SU-DHL-6 (cell line): ENCODE data around the gene CPE.

Experiments used
- H2AFZ ChIP-seq: fragments of 200-600 bp; sonication (generic); 2 replicates; pipeline ENCODE4 v1.6.1; 2014; ENCODE audit warnings: low read depth, mild to moderate bottlenecking, moderate library complexity, mixed read lengths, antibody characterized with exemption, low read length; ENCODE audit not compliant: severe bottlenecking
- H3F3A ChIP-seq: fragments of 200-600 bp; shearing (Covaris generic); 2 replicates; pipeline ENCODE4 v1.6.0; 2016; ENCODE audit warnings: antibody characterized with exemption, mild to moderate bottlenecking; ENCODE audit not compliant: insufficient read depth
- H3K27ac ChIP-seq: fragments of 200-600 bp; sonication (generic); 2 replicates; pipeline ENCODE4 v1.5.1; 2016; ENCODE audit warnings: low read depth, mild to moderate bottlenecking, low read length, moderate library complexity, mixed read lengths
- H3K27me3 ChIP-seq: fragments of 200-600 bp; sonication (generic), shearing (Covaris generic); 2 replicates; pipeline ENCODE4 v1.6.0; 2014; ENCODE audit warnings: mild to moderate bottlenecking, low read length
- H3K36me3 ChIP-seq: fragments of 200-600 bp; sonication (generic); 2 replicates; pipeline ENCODE4 v1.6.1; 2014; ENCODE audit warnings: mild to moderate bottlenecking, low read length, mixed read lengths
- H3K4me2 ChIP-seq: fragments of 300-600, 200-600 bp; shearing (Covaris generic), sonication (generic); 2 replicates; pipeline ENCODE4 v1.6.0; 2014; ENCODE audit warnings: low read length, low read depth, mild to moderate bottlenecking; ENCODE audit not compliant: poor library complexity, severe bottlenecking
- H3K4me3 ChIP-seq: fragments of 200-600 bp; sonication (generic); 2 replicates; pipeline ENCODE4 v1.5.1; 2014; ENCODE audit warnings: antibody characterized with exemption, low read length, mild to moderate bottlenecking, mixed read lengths; ENCODE audit not compliant: insufficient read depth, poor library complexity, severe bottlenecking
- H3K79me2 ChIP-seq: fragments of 200-600 bp; sonication (generic); 2 replicates; pipeline ENCODE4 v1.6.1; 2014; ENCODE audit warnings: mild to moderate bottlenecking, low read length, moderate library complexity; ENCODE audit not compliant: insufficient read depth
- H3K9ac ChIP-seq: fragments of 200-600 bp; sonication (generic); 2 replicates; pipeline ENCODE4 v1.7.0; 2014; ENCODE audit warnings: mild to moderate bottlenecking, low read length
- H3K9me2 ChIP-seq: fragments of 200-600 bp; sonication (generic); replicated peaks from 2 replicates; pipeline ENCODE4 v1.6.1; 2014; ENCODE audit warnings: low read length; ENCODE audit not compliant: insufficient read depth
- H3K9me3 ChIP-seq: fragments of 200-600 bp; sonication (generic); 2 replicates; pipeline ENCODE4 v1.6.1; 2014; ENCODE audit warnings: low read length, mixed read lengths; ENCODE audit not compliant: insufficient read depth
- H4K20me1 ChIP-seq: fragments of 200-600 bp; sonication (generic); 2 replicates; pipeline ENCODE4 v1.6.1; 2014; ENCODE audit warnings: low read depth, mild to moderate bottlenecking, antibody characterized with exemption, low read length, moderate library complexity, mixed read lengths
- EZH2phosphoT487 ChIP-seq: fragments of 200-600 bp; sonication (generic), shearing (Covaris generic); conservative IDR thresholded peaks from 2 replicates; pipeline ENCODE4 v1.6.1; 2018; ENCODE audit warnings: mild to moderate bottlenecking, antibody characterized with exemption, low read length, moderate library complexity, mixed read lengths
- TF ChIP-seq, protein P1 (sequence below): fragments of 200-600 bp; sonication (generic); IDR thresholded peaks from one replicate; pipeline ENCODE4 v1.5.1; 2017; ENCODE audit warnings: antibody characterized with exemption, mild to moderate bottlenecking, low read length, moderate library complexity; ENCODE audit not compliant: insufficient read depth, poor library complexity, severe bottlenecking

Gene CPE

DNA sequence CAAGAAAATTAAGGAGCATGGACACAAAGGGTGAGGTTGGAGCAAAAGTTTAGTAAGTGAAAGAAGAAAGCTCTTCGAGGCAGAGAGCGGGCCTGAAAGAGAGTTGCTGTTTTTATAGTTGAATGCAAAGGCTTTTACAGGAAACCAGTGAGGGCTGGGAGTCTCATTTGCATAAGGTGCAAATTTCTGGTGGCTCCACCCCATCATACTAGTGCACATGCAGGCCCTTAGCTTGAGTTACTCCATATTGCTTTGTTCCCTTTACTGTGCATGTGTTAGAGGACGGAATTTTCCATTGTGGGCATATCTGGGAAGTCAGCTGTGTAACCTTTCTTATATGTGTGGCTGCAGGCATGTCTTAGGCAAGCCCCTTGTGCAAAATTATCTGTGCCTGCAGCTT is 48.0 kb downstream of the CPE start:
- Histone ChIP-seq H3K79me2 (no peaks in the 10 kb centered on the region), H2AFZ (no peak overlapping the region), H3F3A (no peaks in the 10 kb centered on the region), H3K9me3 (no peaks in the 10 kb centered on the region), H3K9me2 (no peaks in the 10 kb centered on the region), H3K4me3 (no peak overlapping the region), H4K20me1 (no peaks in the 10 kb centered on the region), H3K9ac (no peak overlapping the region), H3K36me3 (no peaks in the 10 kb centered on the region), H3K27me3 (no peaks in the 10 kb centered on the region), H3K27ac (no peak overlapping the region), H3K4me2 (no peak overlapping the region)
- TF ChIP-seq, protein P1, sequence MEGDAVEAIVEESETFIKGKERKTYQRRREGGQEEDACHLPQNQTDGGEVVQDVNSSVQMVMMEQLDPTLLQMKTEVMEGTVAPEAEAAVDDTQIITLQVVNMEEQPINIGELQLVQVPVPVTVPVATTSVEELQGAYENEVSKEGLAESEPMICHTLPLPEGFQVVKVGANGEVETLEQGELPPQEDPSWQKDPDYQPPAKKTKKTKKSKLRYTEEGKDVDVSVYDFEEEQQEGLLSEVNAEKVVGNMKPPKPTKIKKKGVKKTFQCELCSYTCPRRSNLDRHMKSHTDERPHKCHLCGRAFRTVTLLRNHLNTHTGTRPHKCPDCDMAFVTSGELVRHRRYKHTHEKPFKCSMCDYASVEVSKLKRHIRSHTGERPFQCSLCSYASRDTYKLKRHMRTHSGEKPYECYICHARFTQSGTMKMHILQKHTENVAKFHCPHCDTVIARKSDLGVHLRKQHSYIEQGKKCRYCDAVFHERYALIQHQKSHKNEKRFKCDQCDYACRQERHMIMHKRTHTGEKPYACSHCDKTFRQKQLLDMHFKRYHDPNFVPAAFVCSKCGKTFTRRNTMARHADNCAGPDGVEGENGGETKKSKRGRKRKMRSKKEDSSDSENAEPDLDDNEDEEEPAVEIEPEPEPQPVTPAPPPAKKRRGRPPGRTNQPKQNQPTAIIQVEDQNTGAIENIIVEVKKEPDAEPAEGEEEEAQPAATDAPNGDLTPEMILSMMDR = no peak
- no peak for TF ChIP-seq EZH2phosphoT487

GRCh38 chr4:165428957-165429356 is 50.1 kb downstream of the CPE start:
- Histone ChIP-seq H3K36me3 (no peaks in the 10 kb centered on the region), H3K9me3 (no peaks in the 10 kb centered on the region), H3K9me2 (no peaks in the 10 kb centered on the region), H4K20me1 (no peaks in the 10 kb centered on the region), H3K4me3 (no peak overlapping the region), H3K79me2 (no peaks in the 10 kb centered on the region), H3F3A (no peaks in the 10 kb centered on the region), H2AFZ (no peak overlapping the region), H3K9ac (no peak overlapping the region), H3K27me3 (no peaks in the 10 kb centered on the region), H3K27ac (no peak overlapping the region), H3K4me2 (no peak overlapping the region)
- no peak for TF ChIP-seq EZH2phosphoT487
- TF ChIP-seq, protein P1 = no peak

- H3K27me3 ChIP-seq = no peaks in the 10 kb centered on the region
- no peak overlapping the region for H3K4me3 ChIP-seq
- no peaks in the 10 kb centered on the region for H3K36me3 ChIP-seq
- no peaks in the 10 kb centered on the region for H3F3A ChIP-seq
- H3K9ac ChIP-seq = no peak overlapping the region
- no peak overlapping the region for H3K4me2 ChIP-seq
- no peaks in the 10 kb centered on the region for H3K9me2 ChIP-seq
- TF ChIP-seq EZH2phosphoT487 = no peak
- TF ChIP-seq, protein P1 = no peak
- no peak overlapping the region for H3K27ac ChIP-seq
- H3K9me3 ChIP-seq = no peaks in the 10 kb centered on the region
- no peaks in the 10 kb centered on the region for H3K79me2 ChIP-seq
- H2AFZ ChIP-seq = no peak overlapping the region
- H4K20me1 ChIP-seq = no peaks in the 10 kb centered on the region
These were observed 54.7 kb downstream of the CPE start for GRCh38 chr4:165433529-165433928.

- no peaks in the 10 kb centered on the region for H3F3A ChIP-seq
These were observed 58.9 kb downstream of the CPE start for GRCh38 chr4:165437691-165438090.

More at GRCh38 chr4:165437691-165438090, 58.9 kb downstream of the CPE start:
- no peaks in the 10 kb centered on the region for H4K20me1 ChIP-seq
- no peak for TF ChIP-seq EZH2phosphoT487
- TF ChIP-seq, protein P1 = no peak
- no peaks in the 10 kb centered on the region for H3K27me3 ChIP-seq
- H3K79me2 ChIP-seq = no peaks in the 10 kb centered on the region
- H2AFZ ChIP-seq = no peak overlapping the region
- no peak overlapping the region for H3K4me3 ChIP-seq
- no peaks in the 10 kb centered on the region for H3K36me3 ChIP-seq
- no peaks in the 10 kb centered on the region for H3K9me3 ChIP-seq
- H3K9ac ChIP-seq = no peak overlapping the region
- H3K4me2 ChIP-seq = no peak overlapping the region
- no peak overlapping the region for H3K27ac ChIP-seq
- H3K9me2 ChIP-seq = no peaks in the 10 kb centered on the region
